ENCODE results near the gene RAB40B. TPM values are rescaled to one million over a fixed set of nuclear protein-coding genes. Genes with fewer than 3 reads are reported as not detected.

RAB40B gene
- total RNA-seq, 1 experiment from 2014 or later, result 22.1 TPM

DNA sequence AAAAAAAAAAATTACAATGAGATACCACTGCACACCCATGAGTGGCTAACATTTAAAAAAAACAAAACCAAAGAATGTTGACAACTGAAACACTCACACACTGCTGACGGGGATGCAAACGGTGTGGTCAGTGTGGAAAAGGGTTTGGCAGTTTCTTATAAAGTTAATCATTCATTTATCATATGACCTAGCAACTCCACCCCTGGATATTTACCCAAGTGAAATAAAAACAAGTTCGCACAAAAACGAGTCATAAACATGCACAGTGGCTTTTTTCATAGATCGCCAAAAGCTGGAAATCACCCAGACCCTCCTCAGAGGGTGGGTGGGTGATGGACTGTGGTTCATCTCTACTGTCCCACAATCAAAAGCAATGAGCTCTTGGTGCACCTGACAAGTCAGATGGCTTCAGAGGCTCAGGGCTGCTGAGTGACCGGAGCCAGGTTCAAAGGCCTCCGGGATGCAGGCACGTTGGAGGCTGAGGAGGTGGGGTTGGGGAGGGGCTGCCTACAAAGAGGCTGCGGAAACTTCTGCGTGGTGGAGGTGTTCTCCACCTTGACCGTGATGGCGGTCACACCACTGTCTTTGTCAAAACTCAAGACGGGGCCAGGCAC is 14.2 kb downstream of the RAB40B start:
- no peak overlapping the region for H2AFZ ChIP-seq (ENCODE audit: low read depth, low read length, poor library complexity, severe bottlenecking)
- ATAC-seq, result no peak
- H3K36me3 ChIP-seq (ENCODE audit: control insufficient read depth in 1 of 2, insufficient read depth in 2 of 2, low read length in 2 of 2), result no peaks in the 10 kb centered on the region
- peaks cover 11 to 16% of the 10 kb centered on the region in 2 experiments; a peak in 3 of 4 replicates for H3K9me3 ChIP-seq (ENCODE audit: control insufficient read depth in 1 of 2, insufficient read depth in 1 of 2, low read depth in 1 of 2, low read length in 2 of 2)
- peaks cover 0 to 5% of the 10 kb centered on the region in 2 experiments; a peak in 1 of 4 replicates for H3K4me1 ChIP-seq (ENCODE audit: control insufficient read depth in 1 of 2, insufficient read depth in 2 of 2, low read length in 2 of 2)
- no peak overlapping the region for H3K27ac ChIP-seq (ENCODE audit: low read depth, low read length)
- CTCF ChIA-PET, result no interaction called here
- RAD21 ChIA-PET (ENCODE audit: low non-redundant PET in 1 of 2, low total read pairs in 2 of 2, uncharacterized antibody in 2 of 2, unreplicated experiment in 2 of 2), result no interaction called here
- POLR2A ChIA-PET, result no interaction called here
- no peak overlapping the region for H3K4me3 ChIP-seq (replicated peaks in 1 of 2; ENCODE audit: low read depth in 1 of 2, low read length in 2 of 2)
- BruUV-seq (replicated peaks), result no TSS peak
- H3K27me3 ChIP-seq (ENCODE audit: insufficient read depth, low read length), result no peaks in the 10 kb centered on the region
- H4K20me1 ChIP-seq (ENCODE audit: insufficient read depth), result no peaks in the 10 kb centered on the region
- no peaks in the 10 kb centered on the region for H3K9me2 ChIP-seq (ENCODE audit: insufficient read depth)
- no peaks in the 10 kb centered on the region for H3K79me2 ChIP-seq (ENCODE audit: insufficient read depth, low read length)
- no peak for TF ChIP-seq FOSL1 (IDR thresholded peaks at IDR 0.05; ENCODE audit: low read depth)
- TF ChIP-seq RAD21 (IDR thresholded peaks at IDR 0.05; ENCODE audit: low read depth), result no peak
- TF ChIP-seq, protein P1, sequence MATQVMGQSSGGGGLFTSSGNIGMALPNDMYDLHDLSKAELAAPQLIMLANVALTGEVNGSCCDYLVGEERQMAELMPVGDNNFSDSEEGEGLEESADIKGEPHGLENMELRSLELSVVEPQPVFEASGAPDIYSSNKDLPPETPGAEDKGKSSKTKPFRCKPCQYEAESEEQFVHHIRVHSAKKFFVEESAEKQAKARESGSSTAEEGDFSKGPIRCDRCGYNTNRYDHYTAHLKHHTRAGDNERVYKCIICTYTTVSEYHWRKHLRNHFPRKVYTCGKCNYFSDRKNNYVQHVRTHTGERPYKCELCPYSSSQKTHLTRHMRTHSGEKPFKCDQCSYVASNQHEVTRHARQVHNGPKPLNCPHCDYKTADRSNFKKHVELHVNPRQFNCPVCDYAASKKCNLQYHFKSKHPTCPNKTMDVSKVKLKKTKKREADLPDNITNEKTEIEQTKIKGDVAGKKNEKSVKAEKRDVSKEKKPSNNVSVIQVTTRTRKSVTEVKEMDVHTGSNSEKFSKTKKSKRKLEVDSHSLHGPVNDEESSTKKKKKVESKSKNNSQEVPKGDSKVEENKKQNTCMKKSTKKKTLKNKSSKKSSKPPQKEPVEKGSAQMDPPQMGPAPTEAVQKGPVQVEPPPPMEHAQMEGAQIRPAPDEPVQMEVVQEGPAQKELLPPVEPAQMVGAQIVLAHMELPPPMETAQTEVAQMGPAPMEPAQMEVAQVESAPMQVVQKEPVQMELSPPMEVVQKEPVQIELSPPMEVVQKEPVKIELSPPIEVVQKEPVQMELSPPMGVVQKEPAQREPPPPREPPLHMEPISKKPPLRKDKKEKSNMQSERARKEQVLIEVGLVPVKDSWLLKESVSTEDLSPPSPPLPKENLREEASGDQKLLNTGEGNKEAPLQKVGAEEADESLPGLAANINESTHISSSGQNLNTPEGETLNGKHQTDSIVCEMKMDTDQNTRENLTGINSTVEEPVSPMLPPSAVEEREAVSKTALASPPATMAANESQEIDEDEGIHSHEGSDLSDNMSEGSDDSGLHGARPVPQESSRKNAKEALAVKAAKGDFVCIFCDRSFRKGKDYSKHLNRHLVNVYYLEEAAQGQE (IDR thresholded peaks at IDR 0.05; ENCODE audit: low read depth), result no peak
- TF ChIP-seq CBX3 (IDR thresholded peaks at IDR 0.05; ENCODE audit: low read depth), result no peak
- TF ChIP-seq, protein P2, sequence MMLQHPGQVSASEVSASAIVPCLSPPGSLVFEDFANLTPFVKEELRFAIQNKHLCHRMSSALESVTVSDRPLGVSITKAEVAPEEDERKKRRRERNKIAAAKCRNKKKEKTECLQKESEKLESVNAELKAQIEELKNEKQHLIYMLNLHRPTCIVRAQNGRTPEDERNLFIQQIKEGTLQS (IDR thresholded peaks at IDR 0.05), result no peak
- H3K9ac ChIP-seq (ENCODE audit: low read length), result no peak overlapping the region
- H3K4me2 ChIP-seq (ENCODE audit: low read length), result no peak overlapping the region
- intact Hi-C loops (cut with micrococcal nuclease), result no loop called here
- DNase-seq (ENCODE audit: low read depth, low spot score), result no peak
